ENCODE data around the gene PCK2. TPM values are rescaled to one million over a fixed set of nuclear protein-coding genes. Genes with fewer than 3 reads are reported as not detected.

The PCK2 gene
- total RNA-seq, 1 experiment from 2014 or later: 16.0 TPM

- no peak for DNase-seq (ENCODE audit: low spot score)
Observed at GRCh38 chr14:24060984-24061913, 32.9 kb upstream of the PCK2 start.

- no peak for DNase-seq (ENCODE audit: low spot score)
Observed at GRCh38 chr14:24062216-24062980, 31.7 kb upstream of the PCK2 start.

GRCh38 chr14:24063263-24063836 is 30.8 kb upstream of the PCK2 start:
- no peak for DNase-seq (ENCODE audit: low spot score)

- DNase-seq (ENCODE audit: low spot score): no peak
Observed at GRCh38 chr14:24064091-24064795, 29.9 kb upstream of the PCK2 start.

- no peak for DNase-seq (ENCODE audit: low spot score)
Observed at GRCh38 chr14:24064856-24065255, 29.3 kb upstream of the PCK2 start.

GRCh38 chr14:24065408-24065807 is 28.7 kb upstream of the PCK2 start:
- DNase-seq (ENCODE audit: low spot score): no peak

- no peak for DNase-seq (ENCODE audit: low spot score)
Observed at GRCh38 chr14:24066496-24067132, 27.5 kb upstream of the PCK2 start.

- DNase-seq (ENCODE audit: low spot score): no peak
Observed at GRCh38 chr14:24067133-24068082, 26.7 kb upstream of the PCK2 start.

- no peak for DNase-seq (ENCODE audit: low spot score)
Observed at GRCh38 chr14:24068711-24069410, 25.2 kb upstream of the PCK2 start.

GRCh38 chr14:24069411-24069735 is 24.7 kb upstream of the PCK2 start:
- DNase-seq (ENCODE audit: low spot score): no peak

GRCh38 chr14:24070285-24071143 is 23.6 kb upstream of the PCK2 start:
- no peak for DNase-seq (ENCODE audit: low spot score)

GRCh38 chr14:24071144-24071697 is 22.9 kb upstream of the PCK2 start, which contains the start of gene CPNE6:
TSS of gene CPNE6 (plus strand) at chr14:24071562. CDS start at chr14:24072937, 1,375 bp downstream.
- no peak for DNase-seq (ENCODE audit: low spot score)

GRCh38 chr14:24071836-24072430 is 22.2 kb upstream of the PCK2 start:
- no peak for DNase-seq (ENCODE audit: low spot score)

GRCh38 chr14:24072436-24072835 is 21.7 kb upstream of the PCK2 start:
- DNase-seq (ENCODE audit: low spot score): no peak

- no peak for DNase-seq (ENCODE audit: low spot score)
Observed at GRCh38 chr14:24072881-24073877, 20.9 kb upstream of the PCK2 start.

GRCh38 chr14:24074625-24075484 is 19.3 kb upstream of the PCK2 start:
- no peak for DNase-seq (ENCODE audit: low spot score)
